Keratinocyte (primary cell): ENCODE measurements around the gene CCR7. TPM values are rescaled to one million over a fixed set of nuclear protein-coding genes. Genes with fewer than 3 reads are reported as not detected.

ENCODE experiments used
- DNase-seq: peaks from one replicate; pipeline ENCODE4 v3.0.0-alpha.2; 2011; ENCODE audit warnings: low read depth, missing footprints, low spot score
- FAIRE-seq: peaks from 2 replicates; lab custom pipeline; 2011; peaks lifted over from hg19 to GRCh38; lab: Jason Lieb, UNC
- H2AFZ ChIP-seq: 2 replicates; pipeline ENCODE4 v1.6.0; 2012; ENCODE audit warnings: low read length, control low read depth, inconsistent platforms; ENCODE audit not compliant: control insufficient read depth
- H3K27ac ChIP-seq: 2 replicates; pipeline ENCODE4 v1.5.1; 2011; ENCODE audit warnings: low read length; ENCODE audit not compliant: control insufficient read depth, insufficient read depth
- H3K27me3 ChIP-seq: 3 replicates; pipeline ENCODE4 v1.6.0; 2011; ENCODE audit warnings: low read length; ENCODE audit not compliant: control insufficient read depth, insufficient read depth; ENCODE audit errors: extremely low read depth
- H3K36me3 ChIP-seq, 2 experiments: 2 replicates in 1 of 2; 3 replicates in 1 of 2; pipeline ENCODE4 v1.5.1; 2011; ENCODE audit warnings: low read length in 2 of 2, mild to moderate bottlenecking in 1 of 2; ENCODE audit not compliant: control insufficient read depth in 2 of 2, insufficient read depth in 2 of 2; ENCODE audit errors: extremely low read depth in 1 of 2
- H3K4me1 ChIP-seq: 3 replicates; pipeline ENCODE4 v1.5.1; 2011; ENCODE audit warnings: low read length; ENCODE audit not compliant: control insufficient read depth, insufficient read depth; ENCODE audit errors: extremely low read depth
- H3K4me2 ChIP-seq: 3 replicates; pipeline ENCODE4 v1.6.0; 2011; ENCODE audit warnings: low read depth, low read length; ENCODE audit not compliant: control insufficient read depth, insufficient read depth; ENCODE audit errors: extremely low read depth
- H3K4me3 ChIP-seq, 3 experiments: fragments of 200-600 bp in 1 of 3; sonication (generic) in 1 of 3; 2 replicates in 2 of 3; 3 replicates in 1 of 3; pipeline ENCODE4 v1.5.1; 2011 to 2016; ENCODE audit warnings: low read length in 3 of 3, mild to moderate bottlenecking in 3 of 3, control low read depth in 2 of 3, inconsistent platforms in 1 of 3, low read depth in 1 of 3, mixed read lengths in 1 of 3, mixed run types in 1 of 3, moderate library complexity in 1 of 3; ENCODE audit not compliant: control insufficient read depth in 2 of 3, insufficient read depth in 2 of 3; ENCODE audit errors: extremely low read depth in 1 of 3
- H3K79me2 ChIP-seq: 2 replicates; pipeline ENCODE4 v1.6.0; 2012; ENCODE audit warnings: low read length; ENCODE audit not compliant: control insufficient read depth, insufficient read depth
- H3K9ac ChIP-seq: 3 replicates; pipeline ENCODE4 v1.6.0; 2011; ENCODE audit warnings: low read length; ENCODE audit not compliant: control insufficient read depth, insufficient read depth; ENCODE audit errors: extremely low read depth
- H3K9me1 ChIP-seq: 3 replicates; pipeline ENCODE4 v1.6.0; 2011; ENCODE audit warnings: low read length; ENCODE audit not compliant: control insufficient read depth, insufficient read depth; ENCODE audit errors: extremely low read depth
- H3K9me3 ChIP-seq: 2 replicates; pipeline ENCODE4 v1.5.1; 2012; ENCODE audit warnings: low read depth, low read length; ENCODE audit not compliant: control insufficient read depth
- H4K20me1 ChIP-seq: 3 replicates; pipeline ENCODE4 v1.6.0; 2011; ENCODE audit warnings: low read length; ENCODE audit not compliant: control insufficient read depth, insufficient read depth; ENCODE audit errors: extremely low read depth
- CTCF ChIP-seq, 3 experiments: IDR thresholded peaks in 1 of 3; conservative IDR thresholded peaks in 1 of 3; optimal IDR thresholded peaks in 1 of 3; 2 replicates in 2 of 3; 3 replicates in 1 of 3; pipeline versions ENCODE3 to v1.5.1; 2011; ENCODE audit warnings: low read length in 3 of 3, mild to moderate bottlenecking in 3 of 3, moderate library complexity in 2 of 3, control low read depth in 1 of 3, inconsistent platforms in 1 of 3; ENCODE audit not compliant: insufficient read depth in 2 of 3; ENCODE audit errors: extremely low read depth in 1 of 3
- EZH2 ChIP-seq: IDR thresholded peaks from one replicate; pipeline ENCODE4 v1.6.1; 2012; ENCODE audit warnings: inconsistent platforms, mild to moderate bottlenecking, low read length, moderate library complexity
- dilution Hi-C: fragments of 300-500 bp; cut with MboI; formaldehyde crosslinking; loops from one replicate; pipeline ENCODE4 v1.7.0; 2020; ENCODE audit warnings: low sequenced_read_pairs; ENCODE audit not compliant: extremely low pct_ligation_motif_present
- polyA plus RNA-seq, 5 experiments: library from polyadenylated mRNA; depleted of rRNA in 3 of 5; stranded (reverse) in 3 of 5; stranded (forward) in 1 of 5; unstranded in 1 of 5; fragments of >200 nt; gene quantifications; 1 replicate in 1 of 5; 2 replicates in 3 of 5; 3 replicates in 1 of 5; pipeline versions ENCODE4 v1.2.1 to v1.2.3, GENCODE V29; 2011 to 2012; ENCODE audit warnings: missing spikeins in 2 of 5, low read depth in 1 of 5, low replicate concordance in 1 of 5

CCR7 gene
- polyA plus RNA-seq, 1 donor (not counting 4 experiments of a cell fraction or from before 2014, with no cell fraction given), result 0.16 TPM

DNA sequence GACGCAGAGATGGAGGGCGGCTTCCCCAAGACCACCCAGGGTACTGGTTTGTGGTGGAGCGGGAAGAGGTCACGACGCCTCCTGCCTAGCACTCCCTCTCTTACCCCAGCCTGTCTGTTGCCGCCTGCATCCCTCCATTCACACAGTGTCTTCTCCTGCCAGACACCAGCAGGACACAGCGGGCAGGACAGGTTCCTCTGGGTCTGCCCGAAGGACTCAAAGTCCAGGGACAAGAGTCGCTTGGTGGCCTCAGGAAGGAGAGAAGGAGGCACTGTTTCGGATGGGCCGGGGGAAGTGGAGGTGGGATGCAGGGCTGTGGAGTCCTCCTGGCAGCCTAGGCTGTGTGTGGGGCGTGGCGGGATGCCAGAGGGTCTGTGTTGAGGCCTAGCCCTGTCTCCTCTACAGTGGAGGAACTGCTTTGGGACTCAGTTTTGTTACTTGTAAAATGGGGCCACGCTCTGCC is 44.2 kb downstream of the CCR7 start:
- FAIRE-seq, result no peak
- dilution Hi-C loops, result no loop called here
- no peak overlapping the region for H2AFZ ChIP-seq
- H3K4me3 ChIP-seq, result peak overlapping the region in 1 of 3 experiments; percentile 29
- H3K4me1 ChIP-seq, result peaks cover 74% of the 10 kb centered on the region
- H3K4me2 ChIP-seq, result peak overlapping the region; percentile 63
- H4K20me1 ChIP-seq, result no peaks in the 10 kb centered on the region
- TF ChIP-seq EZH2 (no peak), CTCF (optimal IDR thresholded peaks at IDR 0.05 in 1 of 3, IDR thresholded peaks at IDR 0.05 in 1 of 3, conservative IDR thresholded peaks at IDR 0.05 in 1 of 3; ENCODE audit: extremely low read depth in 1 of 3, insufficient read depth in 2 of 3, low read length in 3 of 3) (no peak)
- H3K36me3 ChIP-seq, result peaks cover 6 to 29% of the 10 kb centered on the region in 2 experiments
- H3K27me3 ChIP-seq, result no peaks in the 10 kb centered on the region
- H3K79me2 ChIP-seq, result peaks cover 33% of the 10 kb centered on the region
- peak overlapping the region; percentile 99 for H3K27ac ChIP-seq
- H3K9me1 ChIP-seq, result no peaks in the 10 kb centered on the region
- no peaks in the 10 kb centered on the region for H3K9me3 ChIP-seq
- peak overlapping the region; percentile 83 for H3K9ac ChIP-seq
- DNase-seq, result no peak

DNA sequence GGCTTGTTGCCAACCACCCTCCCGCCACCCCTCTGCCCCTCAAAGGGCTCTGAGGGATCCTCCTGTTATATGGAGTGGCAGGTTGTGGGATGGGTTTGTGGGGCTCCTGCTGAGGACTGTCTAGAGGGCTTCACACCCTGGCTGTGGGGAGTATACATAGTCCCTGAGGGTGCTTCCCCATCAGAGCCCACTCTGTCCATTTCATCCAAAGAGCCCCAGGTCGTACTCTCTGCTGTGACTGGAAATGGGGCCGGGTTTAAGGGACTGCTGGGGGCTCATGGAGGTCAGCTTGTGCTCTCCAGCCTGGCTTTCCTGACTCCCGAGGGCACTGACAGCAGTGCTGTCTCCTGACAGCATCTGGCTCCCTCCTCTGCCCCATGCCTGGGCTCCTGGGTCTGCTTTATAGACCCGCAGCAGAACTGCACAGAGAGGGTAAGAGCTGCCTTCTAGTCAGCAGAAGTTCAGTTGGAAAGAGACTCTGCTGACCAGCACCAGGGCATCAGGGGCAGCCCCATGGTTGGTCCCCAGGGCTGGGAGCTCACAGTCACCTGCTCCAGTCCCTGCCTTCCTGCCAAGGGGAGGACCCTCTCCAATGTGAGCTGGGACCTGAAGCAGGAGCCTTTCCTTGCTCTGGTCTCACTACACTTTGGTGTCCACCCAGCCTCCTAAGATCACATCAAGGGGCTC is 46.0 kb downstream of the CCR7 start:
- no peaks in the 10 kb centered on the region for H3K9me3 ChIP-seq
- TF ChIP-seq CTCF (optimal IDR thresholded peaks at IDR 0.05 in 1 of 3, IDR thresholded peaks at IDR 0.05 in 1 of 3, conservative IDR thresholded peaks at IDR 0.05 in 1 of 3; ENCODE audit: extremely low read depth in 1 of 3, insufficient read depth in 2 of 3, low read length in 3 of 3), result no peak
- TF ChIP-seq EZH2, result no peak
- H2AFZ ChIP-seq, result no peak overlapping the region
- no peaks in the 10 kb centered on the region for H4K20me1 ChIP-seq
- peak overlapping the region; percentile 80 for H3K4me2 ChIP-seq
- peak overlapping the region; percentile 92 for H3K27ac ChIP-seq
- H3K9ac ChIP-seq, result peak overlapping the region; percentile 91
- no peak for FAIRE-seq
- peaks cover 5 to 27% of the 10 kb centered on the region in 2 experiments for H3K36me3 ChIP-seq
- peaks cover 88% of the 10 kb centered on the region for H3K4me1 ChIP-seq
- peaks cover 33% of the 10 kb centered on the region for H3K79me2 ChIP-seq
- no peaks in the 10 kb centered on the region for H3K27me3 ChIP-seq
- no peaks in the 10 kb centered on the region for H3K9me1 ChIP-seq
- DNase-seq, result no peak
- H3K4me3 ChIP-seq, result peak overlapping the region; percentile 4 to 60 (median 26)
- dilution Hi-C loops, result no loop called here
